NCI-H1092 treated with DMSO at 0.1 percent for 48 hours (cell line): Measurements from ENCODE around the gene TPM3.
"Not testable (repeated sequence)": the region's sequence is repeated elsewhere in the genome, so short reads cannot be mapped to it uniquely, and the experiment has no call there.

ENCODE experiments used
- DNase-seq: peaks from one replicate; lab custom pipeline; 2025; lab: John Stamatoyannopoulos, UW

Gene TPM3

DNA sequence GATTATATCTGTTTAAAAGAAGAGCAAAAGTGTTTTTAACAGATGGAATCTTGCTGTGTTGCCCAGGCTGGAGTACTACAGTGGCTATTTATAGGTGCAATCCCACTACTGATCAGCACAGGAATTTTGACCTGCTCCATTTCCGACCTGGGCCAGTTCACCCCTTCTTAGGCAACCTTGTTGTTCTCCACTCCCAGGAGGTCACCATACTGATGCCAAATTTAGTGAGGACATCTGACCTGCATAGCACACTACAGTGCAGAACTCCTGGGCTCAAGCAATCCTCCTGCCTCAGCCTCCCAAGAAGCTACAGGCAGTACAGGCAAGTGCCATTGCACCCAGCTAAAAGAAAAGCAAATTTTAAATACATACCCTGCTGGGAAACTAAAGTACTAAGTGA lies 25.7 kb downstream of the TPM3 start:
- no peak for DNase-seq

DNA sequence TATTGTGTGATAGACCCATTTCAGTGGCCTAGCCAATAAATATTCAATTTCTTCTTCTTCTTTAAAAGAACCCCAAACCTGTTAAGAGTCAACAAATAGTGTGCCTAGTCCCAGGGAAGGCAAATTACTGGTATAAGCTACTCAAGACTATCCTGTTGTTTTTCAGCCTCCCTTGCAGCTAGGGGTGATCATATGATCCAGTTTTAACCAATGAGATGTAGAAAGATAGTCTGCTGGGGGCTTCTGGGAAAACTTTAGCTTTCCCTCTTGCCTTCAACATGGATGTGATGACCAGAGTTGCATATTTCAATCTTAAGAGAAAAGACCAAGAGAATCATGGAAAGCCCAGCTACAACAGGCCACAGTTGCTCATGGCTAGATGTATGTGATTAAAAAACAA lies 32.3 kb downstream of the TPM3 start:
- DNase-seq = no peak

DNA sequence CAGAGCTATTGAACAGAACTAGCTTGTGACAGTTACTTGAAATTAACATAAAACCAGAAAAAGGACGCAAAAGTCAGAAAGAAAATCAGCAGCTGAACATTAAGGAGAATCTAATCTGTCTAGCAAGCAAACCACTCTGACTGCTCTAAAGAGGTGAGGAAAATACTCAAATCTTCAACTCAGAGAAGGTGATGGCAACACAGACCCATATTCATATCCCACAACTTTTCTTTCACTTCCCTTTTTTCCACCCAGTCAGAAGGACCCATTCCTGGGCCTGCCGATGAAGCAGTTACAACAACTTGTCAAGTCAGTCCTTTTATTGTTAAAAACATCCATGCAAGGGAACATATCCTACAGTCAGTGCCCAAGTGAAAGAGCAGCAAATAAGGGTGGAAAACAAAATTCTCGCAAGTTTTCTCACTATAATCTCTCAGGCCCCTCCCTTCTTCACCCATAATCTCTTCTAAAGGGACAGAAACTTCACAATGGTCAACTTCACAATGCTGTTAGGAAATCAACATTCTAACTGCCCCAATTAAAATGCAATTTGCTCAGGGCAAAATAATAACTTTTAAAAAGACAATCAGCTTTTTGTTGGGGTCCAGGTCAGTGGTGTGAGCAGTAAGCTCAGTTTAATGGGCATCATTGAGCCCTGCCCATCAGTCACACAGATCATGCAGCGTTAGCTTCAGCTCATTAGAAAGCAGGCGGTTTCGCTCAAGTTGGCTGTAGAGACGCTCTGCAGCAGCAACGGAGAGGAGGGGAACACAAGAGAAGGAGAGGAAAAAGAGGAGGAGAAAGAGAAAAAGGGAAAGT lies 33.4 kb downstream of the TPM3 start:
- DNase-seq = no peak

DNA sequence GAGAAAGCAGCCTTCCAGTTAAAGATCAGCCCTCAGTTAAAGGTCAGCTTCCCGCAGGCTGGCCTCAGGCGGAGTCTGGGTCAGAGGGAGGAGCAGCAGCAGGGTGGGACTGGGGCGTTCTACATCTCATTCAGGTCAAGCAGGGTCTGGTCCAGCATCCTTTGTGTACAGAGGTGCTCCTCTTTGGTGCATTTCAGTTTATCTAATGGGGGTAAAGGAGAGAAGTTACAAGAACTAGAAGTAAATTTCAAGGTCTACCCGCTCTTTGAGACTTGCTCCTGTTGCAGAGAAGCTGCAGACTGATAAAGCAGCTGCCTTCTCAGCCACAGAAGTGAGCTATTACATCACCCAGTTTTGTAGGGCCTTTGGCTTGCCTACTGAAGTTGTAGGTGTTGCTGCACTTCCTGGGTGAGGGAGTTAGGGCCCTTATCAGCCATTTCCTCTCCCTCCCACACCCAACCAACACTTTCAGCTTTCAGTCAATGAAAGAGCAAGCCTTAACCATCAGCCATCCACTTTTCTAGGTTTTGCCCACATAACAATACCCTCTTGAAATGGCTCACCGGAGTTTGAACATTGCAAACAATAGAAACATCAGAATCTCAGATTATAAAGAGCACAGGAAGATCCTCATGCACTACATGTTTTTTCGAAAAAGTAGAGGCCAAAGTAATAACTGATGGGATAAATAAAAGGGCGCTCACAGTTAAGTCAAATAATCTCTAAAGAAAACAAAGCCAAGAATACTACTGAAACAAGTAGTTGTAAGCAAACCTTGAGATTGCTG lies 34.2 kb downstream of the TPM3 start:
- DNase-seq = no peak

DNA sequence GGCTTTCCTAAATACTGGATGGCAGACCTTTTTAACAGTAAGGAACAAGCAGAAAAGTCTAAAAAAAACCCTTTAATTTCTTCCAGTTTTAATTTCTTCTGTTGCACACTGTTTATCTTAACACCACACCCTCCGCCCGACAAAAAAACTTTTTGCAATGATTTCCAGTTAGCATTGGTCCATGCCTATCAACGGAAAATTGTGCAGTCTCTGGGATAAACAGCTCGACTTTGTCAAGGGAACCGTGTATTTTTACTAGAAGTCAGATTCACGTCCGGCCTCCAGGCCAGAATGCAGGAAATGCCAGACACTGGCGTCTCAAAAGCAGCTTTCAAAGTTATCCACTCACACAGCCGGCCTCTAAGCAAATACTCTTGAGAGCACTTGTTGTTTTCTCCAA lies 36.6 kb downstream of the TPM3 start:
- DNase-seq = no peak

DNA sequence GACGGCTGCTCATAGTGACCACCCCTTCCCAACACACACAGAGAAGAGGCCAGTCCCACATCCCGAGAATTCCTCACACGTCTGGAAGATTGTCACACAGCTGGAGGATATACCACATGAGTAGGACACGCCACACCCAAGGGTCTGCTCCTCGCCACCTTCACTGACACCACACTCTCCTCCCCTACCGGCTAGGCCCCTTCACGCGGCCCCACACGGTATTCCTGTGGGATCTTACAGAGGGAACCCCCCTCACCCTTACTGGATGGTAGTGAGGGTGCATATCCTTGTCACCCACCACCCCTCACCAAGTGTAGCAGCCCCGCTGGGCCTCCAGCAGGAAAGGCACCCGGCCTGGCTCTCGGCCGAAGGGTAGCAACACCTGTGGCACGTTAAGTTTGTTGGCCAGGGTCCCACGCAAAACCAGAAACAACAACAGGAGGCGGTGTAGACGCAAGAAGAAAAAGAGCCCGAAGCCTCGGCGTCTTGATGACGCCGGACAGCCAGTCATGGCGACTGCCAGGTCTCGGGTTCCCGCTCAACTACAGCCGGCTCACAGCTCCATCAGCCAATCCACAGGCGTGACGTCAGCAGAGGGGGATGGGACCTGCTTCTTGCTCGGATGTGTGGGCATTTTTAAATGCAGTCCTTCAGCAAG lies 37.2 kb downstream of the TPM3 start, which contains the start of gene NUP210L:
NUP210L (minus strand) TSS at position 540 of the 658 bp plus-strand sequence.
- DNase-seq = no peak

DNA sequence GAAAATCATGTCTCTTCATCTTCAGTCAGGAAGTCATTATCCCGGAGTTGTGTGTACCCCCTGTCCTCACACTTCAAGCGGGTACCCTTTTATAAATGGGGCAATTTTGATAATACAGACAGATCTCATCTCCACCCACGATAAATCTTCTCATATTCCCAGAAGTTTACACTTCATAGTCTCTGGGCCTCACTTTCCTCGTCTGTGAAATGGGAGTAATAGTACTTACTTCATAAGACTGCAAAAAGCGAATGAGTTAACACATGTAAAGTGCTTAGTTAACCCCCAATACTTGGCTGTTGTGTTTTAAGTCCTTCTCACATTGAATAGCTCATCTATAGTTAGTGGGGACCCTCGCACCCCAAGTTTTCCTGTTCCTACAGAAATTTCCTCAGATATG lies 37.8 kb downstream of the TPM3 start:
- DNase-seq = no peak

DNA sequence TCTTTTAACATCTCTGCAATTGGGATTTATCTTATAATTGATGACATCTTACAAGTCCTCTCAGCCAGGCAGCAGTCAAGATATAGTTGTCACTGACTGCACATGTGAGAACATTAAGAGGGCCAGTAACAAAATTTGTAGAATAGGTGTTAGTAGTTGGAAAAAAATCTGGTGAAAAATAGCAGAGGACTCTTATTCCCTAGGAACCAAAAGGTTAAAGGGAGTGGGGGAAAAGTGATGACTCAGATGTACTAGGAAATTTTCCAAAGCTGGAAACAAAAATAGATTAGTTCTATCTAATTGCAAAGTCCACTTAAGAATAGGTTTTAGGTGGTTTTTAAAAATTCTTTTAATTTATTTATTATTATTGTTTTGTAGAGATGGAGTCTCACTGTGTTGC lies 40.6 kb downstream of the TPM3 start:
- no peak for DNase-seq

DNA sequence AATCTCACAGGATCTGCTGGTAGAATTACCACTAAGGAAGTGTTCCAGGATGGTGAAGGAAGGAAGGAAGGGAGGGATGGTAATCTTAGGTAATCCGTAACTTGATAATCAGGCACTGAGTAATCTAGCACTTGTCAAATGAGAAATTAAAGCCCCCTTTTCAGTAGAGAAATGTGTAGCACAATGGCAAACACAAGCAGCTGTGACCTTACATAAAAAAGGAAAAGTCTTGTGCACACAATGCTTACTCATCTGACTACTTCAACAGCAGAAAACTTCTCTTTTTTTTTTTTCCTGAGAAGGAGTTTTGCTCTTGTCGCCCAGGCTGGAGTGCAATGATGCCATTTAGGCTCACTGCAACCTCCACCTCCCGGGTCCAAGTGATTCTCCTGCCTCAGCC lies 43.1 kb downstream of the TPM3 start:
- no peak for DNase-seq

DNA sequence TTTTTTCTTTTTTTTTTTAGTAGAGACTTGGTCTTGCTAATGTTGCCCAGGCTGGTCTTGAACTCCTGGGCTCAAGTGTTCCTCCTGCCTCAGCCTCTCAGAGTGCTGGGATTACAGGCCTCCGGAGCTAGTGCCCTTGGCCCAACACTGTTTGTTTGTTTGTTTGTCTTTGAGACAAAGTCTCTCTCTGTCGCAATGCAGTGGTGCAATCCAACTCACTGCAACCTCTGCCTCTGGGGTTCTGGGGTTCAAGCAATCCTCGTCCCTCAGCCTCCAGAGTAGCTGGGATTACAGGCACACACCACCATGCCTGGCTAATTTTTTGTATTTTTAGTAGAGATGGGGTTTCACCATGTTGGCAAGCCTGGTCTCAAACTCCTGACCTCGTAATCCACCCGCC lies 44.4 kb downstream of the TPM3 start:
- not testable (repeated sequence) for DNase-seq

DNA sequence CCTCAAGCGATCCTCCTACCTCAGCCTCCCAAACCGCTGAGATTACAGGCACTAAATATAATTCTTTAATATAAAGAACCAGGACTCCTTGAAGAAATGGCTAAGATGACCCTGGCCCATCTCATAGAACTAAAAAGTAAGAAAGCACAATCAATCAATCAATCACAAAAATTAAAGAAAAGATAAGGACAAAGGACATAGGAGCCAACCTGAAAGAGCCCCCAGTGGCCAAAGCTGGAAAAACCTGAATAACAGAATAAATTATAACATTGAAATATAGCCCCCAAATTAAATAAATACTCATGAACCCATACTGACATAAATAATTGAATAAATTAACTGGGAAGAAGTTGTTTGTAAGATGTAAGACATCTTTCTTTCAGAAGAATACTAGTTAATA lies 45.9 kb downstream of the TPM3 start:
- no peak for DNase-seq

DNA sequence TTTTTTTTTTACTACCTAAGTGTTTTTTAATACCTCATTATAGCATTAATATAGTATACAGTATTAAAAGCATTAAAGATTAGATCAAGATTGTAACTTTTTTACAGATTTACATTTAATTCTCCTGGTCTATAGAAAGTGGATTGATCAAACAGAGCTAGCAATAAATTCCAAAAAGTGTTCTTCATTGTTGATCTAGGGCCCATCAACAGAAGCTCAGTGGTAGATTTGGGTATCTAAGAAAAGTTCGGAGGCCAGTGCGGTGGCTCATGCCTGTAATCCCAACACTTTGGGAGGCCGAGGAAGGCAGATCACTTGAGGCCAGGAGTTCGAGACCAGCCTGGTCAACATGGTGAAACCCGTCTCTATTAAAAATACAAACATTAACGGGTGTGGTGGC lies 49.5 kb downstream of the TPM3 start:
- no peak for DNase-seq

DNA sequence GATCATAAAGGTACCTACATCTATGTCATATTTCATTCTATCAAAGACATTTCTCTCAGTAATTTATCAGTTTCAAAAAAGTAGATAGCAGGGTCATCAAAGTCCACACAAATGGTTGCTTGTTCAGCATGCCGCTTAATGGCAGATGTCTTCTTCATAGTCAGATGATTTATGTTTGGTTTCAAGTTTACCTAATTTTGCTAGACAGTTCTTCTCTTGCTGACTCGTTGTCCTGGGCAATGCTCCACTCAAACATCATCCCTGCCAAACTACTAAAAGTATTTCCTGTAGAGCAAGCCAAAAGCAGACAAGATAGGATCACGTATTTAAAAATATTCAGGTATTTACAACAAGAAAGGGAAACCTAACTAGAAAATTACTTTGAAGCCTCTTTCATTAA lies 50.7 kb downstream of the TPM3 start:
- no peak for DNase-seq

DNA sequence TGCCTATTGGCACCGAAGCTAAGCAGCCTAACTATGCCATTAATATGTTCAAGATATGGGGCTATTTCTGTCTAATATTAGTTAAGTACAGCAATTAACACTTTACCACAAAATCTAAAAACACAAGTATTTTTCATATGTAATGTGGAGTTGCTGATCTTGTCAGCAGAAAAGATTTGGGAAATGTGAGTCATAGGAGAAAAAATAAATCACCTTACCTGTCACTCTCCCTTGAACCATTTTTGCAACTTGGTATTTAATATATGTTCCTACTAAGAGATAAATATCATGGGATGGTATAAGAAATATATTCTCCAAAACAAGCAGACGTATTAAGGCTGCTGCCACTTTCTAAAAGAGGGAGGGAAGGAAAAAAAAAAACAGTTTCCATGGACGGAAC lies 54.0 kb downstream of the TPM3 start:
- no peak for DNase-seq

DNA sequence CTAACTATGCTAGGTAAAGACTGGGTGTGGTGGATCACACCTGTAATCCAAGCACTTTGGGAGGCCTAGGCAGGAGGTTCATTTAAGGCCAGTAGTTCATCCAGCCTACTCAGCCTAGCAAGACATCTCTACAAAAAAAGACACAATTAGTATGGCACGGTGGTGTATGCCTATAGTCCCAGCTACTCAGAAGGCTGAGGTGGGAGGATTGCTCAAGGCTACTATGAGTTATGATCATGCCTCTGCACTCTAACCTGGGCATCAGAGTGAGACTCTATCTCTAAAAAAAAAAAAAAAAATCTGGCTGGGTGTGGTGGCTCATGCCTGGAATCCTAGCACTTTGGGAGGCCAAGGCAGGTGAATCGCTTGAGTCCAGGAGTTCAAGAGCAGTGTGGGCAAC lies 58.6 kb downstream of the TPM3 start:
- no peak for DNase-seq

DNA sequence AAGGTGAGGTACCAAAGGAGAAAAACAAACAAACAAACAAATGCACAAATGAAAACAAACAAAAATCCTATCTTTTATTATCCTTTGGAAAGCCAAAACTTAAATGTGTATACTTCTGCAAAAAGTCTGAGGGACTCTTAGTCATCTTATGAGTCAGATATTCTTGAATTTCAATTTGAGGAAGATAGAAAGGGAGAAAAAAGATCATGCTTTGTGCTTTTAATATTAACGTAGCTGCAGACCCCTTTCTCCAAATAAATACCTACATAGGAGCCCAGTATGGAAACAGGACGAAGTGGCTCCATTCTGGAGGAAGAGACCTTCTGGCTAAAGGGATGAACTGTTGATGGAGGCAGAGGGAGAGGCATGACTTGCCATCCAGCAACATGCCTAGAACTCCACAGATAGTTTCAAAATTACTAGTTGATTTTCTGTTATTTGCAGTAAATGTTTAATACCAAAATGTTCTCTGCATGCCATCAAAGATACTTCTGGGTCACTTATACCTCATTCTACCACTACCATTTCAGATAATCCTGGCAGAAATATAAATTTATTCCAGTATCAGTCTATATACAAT lies 62.4 kb downstream of the TPM3 start:
- DNase-seq = no peak

DNA sequence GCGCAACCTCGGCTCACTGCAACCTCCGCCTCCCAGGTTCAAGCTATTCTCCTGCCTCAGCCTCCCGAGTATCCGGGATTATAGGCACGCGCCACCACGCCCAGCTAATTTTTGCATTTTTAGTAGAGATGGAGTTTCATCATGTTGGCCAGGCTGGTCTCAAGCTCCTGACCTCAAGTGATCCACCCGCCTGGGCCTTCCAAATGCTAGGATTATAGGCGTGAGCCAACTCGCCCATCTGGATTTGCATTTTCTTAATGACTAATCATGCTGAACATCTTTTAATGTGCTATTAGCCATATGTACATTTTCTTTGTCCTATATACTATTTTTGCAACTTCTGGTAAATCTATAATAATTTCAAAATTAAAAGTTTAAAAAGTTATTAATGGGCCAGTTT lies 68.7 kb downstream of the TPM3 start:
- DNase-seq = not testable (repeated sequence)

DNA sequence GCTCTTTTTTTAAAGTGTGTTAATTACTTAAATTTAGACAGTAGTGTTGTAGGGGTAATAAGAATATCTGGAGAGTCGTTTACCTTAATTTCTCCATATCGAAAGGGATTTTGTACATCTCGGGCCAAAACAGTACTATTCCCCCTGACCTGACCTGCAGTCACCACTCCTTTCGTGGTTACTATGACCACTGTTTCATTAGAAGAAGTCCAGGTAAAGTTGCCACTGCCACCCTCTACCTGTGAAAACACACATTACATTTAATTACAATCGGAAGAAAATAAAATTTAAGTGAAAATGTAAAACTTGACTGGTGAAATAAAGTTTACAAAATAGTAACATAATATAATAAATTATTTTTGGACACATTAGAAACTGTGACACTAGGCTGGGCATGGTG lies 74.3 kb downstream of the TPM3 start:
- DNase-seq = no peak

DNA sequence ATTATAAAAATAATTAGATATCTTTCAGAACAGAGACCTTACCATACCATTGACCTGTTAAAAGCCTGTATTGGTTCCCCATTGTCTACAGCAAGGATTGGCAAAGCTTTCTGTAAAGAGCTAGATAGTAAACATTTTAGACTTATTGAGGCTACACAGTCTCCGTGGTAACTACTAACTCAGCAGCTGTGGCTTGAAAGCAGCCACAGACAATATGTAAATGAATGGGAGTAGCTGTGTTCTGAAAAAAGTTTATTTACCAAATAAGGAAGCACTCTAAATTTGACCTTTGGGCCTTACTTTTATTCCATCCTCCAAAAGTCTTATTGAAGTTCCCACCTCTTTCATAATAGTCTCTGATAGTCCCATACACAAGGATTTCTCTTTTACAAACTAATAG lies 76.7 kb downstream of the TPM3 start:
- no peak for DNase-seq
